ENCODE results near the gene RANGRF.

The RANGRF gene

DNA sequence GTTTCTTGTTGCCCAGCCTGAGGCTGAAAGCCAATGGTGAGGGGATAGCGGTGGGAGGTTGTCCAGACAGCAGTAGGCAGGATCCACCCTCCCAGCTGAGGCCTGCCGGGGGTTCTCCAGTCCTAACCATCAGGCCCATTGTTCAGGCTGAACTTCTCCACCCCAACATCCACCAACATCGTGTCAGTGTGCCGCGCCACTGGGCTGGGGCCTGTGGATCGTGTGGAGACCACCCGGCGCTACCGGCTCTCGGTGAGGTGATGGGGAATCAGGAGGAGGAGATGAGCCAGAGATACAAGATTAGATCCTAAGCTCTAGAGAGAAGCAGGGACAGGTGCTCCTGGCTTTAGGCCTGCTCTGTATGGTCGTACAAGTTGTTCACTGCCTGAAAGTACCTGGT, 33.6 kb upstream of the RANGRF start:
- TF ChIP-seq, protein P1, sequence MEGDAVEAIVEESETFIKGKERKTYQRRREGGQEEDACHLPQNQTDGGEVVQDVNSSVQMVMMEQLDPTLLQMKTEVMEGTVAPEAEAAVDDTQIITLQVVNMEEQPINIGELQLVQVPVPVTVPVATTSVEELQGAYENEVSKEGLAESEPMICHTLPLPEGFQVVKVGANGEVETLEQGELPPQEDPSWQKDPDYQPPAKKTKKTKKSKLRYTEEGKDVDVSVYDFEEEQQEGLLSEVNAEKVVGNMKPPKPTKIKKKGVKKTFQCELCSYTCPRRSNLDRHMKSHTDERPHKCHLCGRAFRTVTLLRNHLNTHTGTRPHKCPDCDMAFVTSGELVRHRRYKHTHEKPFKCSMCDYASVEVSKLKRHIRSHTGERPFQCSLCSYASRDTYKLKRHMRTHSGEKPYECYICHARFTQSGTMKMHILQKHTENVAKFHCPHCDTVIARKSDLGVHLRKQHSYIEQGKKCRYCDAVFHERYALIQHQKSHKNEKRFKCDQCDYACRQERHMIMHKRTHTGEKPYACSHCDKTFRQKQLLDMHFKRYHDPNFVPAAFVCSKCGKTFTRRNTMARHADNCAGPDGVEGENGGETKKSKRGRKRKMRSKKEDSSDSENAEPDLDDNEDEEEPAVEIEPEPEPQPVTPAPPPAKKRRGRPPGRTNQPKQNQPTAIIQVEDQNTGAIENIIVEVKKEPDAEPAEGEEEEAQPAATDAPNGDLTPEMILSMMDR (conservative IDR thresholded peaks at IDR 0.05), result no peak
- no peak for TF ChIP-seq ZFX (IDR thresholded peaks at IDR 0.05)
- H3K27ac ChIP-seq, result no peak overlapping the region

DNA sequence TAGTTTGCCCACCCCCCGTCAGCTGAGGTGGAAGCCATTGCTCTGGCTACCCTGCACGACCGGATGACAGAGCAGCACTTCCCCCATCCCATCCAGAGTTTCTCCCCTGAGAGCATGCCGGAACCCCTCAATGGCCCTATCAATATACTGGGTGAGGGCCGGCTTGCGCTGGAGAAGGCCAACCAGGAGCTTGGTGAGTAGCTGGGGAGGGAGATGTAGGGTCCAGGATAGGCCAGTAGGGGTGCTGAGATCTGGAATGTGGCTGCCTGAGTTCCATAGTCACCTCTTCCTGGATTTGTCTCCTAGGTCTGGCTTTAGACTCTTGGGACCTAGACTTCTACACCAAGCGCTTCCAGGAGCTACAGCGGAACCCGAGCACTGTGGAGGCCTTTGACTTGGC, 33.0 kb upstream of the RANGRF start:
- H3K27ac ChIP-seq, result no peak overlapping the region
- TF ChIP-seq, protein P1 (conservative IDR thresholded peaks at IDR 0.05), result no peak
- TF ChIP-seq ZFX (IDR thresholded peaks at IDR 0.05), result no peak

DNA sequence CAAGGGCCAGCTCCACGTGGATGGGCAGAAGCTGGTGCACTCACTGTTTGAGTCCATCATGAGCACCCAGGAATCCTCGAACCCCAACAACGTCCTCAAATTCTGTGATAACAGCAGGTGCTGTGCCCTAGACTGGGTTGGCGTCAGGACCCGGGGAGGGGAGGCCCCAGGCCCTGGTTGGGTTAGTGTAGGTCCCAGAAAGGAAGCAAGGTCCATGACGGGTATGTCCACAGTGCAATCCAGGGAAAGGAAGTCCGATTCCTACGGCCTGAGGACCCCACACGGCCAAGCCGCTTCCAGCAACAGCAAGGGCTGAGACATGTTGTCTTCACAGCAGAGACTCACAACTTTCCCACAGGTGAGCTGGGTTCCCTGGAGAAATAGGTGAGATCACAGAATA, 32.2 kb upstream of the RANGRF start:
- H3K27ac ChIP-seq, result no peak overlapping the region
- TF ChIP-seq, protein P1 (conservative IDR thresholded peaks at IDR 0.05), result no peak
- no peak for TF ChIP-seq ZFX (IDR thresholded peaks at IDR 0.05)

DNA sequence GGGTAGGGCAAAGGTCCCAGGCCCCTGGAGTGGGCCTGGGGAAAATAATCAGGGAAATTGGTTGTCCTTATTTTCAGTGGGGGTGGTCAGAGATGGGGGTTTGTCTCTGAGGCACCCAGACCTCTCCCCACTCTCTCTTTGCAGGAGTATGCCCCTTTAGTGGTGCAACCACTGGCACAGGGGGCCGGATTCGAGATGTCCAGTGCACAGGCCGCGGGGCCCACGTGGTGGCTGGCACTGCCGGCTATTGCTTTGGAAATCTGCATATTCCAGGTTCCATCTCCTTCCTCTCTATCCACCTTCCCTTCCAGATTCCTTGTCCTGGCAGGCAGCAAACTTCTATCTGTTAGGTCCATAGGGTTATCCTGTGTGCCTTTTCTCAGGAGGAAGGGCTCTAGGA, 31.8 kb upstream of the RANGRF start:
- TF ChIP-seq, protein P1 (conservative IDR thresholded peaks at IDR 0.05), result no peak
- TF ChIP-seq ZFX (IDR thresholded peaks at IDR 0.05), result no peak
- H3K27ac ChIP-seq, result no peak overlapping the region

DNA sequence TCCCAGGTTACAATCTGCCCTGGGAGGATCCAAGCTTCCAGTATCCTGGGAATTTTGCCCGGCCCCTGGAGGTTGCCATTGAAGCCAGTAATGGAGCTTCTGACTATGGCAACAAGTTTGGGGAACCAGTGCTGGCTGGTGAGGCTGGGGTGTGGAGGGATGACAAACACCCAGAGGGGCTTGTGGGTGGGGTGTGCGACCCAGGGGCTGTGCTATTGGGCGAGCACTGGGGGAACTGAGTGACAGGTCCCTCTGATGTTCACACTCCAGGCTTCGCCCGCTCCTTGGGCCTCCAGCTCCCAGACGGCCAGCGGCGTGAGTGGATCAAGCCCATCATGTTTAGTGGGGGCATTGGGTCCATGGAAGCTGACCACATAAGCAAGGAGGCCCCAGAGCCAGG, 30.7 kb upstream of the RANGRF start:
- H3K27ac ChIP-seq, result no peak overlapping the region
- TF ChIP-seq ZFX (IDR thresholded peaks at IDR 0.05), result no peak
- TF ChIP-seq, protein P1 (conservative IDR thresholded peaks at IDR 0.05), result no peak

DNA sequence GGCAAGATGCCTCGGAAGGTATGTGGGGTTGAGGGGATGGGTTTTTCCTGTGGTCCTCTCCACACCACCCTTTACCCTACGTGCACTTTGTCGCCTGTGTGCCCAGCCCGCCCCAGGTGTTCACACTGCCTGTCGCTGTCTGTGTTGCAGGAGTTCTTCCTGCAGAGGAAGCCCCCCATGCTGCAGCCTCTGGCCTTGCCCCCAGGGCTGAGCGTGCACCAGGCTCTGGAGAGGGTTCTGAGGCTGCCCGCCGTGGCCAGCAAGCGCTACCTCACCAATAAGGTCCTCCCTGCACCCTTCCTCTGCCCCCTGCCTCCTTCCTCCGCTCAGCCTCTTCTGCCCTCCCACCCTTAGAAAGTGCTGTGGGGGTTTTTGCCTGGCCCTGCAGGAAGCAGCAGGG, 24.1 kb upstream of the RANGRF start:
- TF ChIP-seq, protein P1 (conservative IDR thresholded peaks at IDR 0.05), result no peak
- no peak for TF ChIP-seq ZFX (IDR thresholded peaks at IDR 0.05)
- no peak overlapping the region for H3K27ac ChIP-seq

DNA sequence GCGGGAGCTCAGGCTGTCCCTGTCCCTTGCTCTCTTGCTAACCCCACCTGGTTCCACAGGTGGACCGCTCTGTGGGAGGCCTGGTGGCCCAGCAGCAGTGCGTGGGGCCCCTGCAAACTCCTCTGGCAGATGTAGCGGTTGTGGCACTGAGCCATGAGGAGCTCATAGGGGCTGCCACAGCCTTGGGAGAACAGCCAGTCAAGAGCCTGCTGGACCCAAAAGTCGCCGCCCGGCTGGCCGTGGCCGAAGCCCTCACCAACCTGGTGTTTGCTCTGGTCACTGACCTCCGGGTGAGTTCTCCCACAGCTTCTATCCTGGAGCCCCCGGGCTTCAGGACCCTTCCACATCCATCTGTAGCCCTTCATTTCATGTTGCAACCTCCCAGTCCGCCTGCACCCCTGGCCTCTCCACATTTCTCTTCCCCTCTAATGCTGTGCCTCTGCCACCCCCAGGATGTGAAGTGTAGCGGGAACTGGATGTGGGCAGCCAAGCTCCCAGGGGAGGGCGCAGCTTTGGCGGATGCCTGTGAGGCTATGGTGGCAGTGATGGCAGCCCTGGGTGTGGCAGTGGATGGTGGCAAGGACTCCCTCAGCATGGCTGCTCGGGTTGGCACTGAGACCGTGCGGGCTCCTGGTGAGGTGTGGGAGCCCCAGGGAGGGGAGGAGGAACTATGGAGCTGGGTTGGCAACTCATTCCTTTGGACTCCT, 23.5 kb upstream of the RANGRF start:
- no peak overlapping the region for H3K27ac ChIP-seq
- TF ChIP-seq ZFX (IDR thresholded peaks at IDR 0.05), result no peak
- TF ChIP-seq, protein P1 (conservative IDR thresholded peaks at IDR 0.05), result no peak
